ENCODE results near the gene PEX5L. TPM values are rescaled to one million over a fixed set of nuclear protein-coding genes. Genes with fewer than 3 reads are reported as not detected.

PEX5L gene
- total and polyA plus RNA-seq, 2 experiments from 2014 or later, result 6.3 to 7.0 TPM

GRCh38 chr3:179961703-179962078, 75.0 kb downstream of the PEX5L start:
- Mint-ChIP-seq H3K27ac (no peak overlapping the region; the same call in 1 of the 2 replicates), H3K4me3 (no peak overlapping the region), H3K9me3 (no peaks in the 10 kb centered on the region), H3K4me1 (peaks cover 3% of the 10 kb centered on the region; the same call in 2 of the 3 replicates), H3K36me3 (ENCODE audit: low read depth) (no peaks in the 10 kb centered on the region), H3K27me3 (ENCODE audit: insufficient read depth, low read depth, poor library complexity) (peaks cover 3% of the 10 kb centered on the region)
- no peak overlapping the region for H3K4me2 ChIP-seq
- no peaks in the 10 kb centered on the region for H3K27me3 ChIP-seq (ENCODE audit: insufficient read depth)
- H3K79me2 ChIP-seq (replicated peaks; ENCODE audit: insufficient read depth), result no peaks in the 10 kb centered on the region
- H3F3A ChIP-seq (replicated peaks; ENCODE audit: low read depth), result no peaks in the 10 kb centered on the region
- no peak for DNase-seq (ENCODE audit: low spot score)
- no peak overlapping the region for H3K27ac ChIP-seq (ENCODE audit: low read depth)
- no peaks in the 10 kb centered on the region for H3K36me3 ChIP-seq (ENCODE audit: insufficient read depth)
- no peak for ATAC-seq
- H3K4me1 ChIP-seq (ENCODE audit: insufficient read depth), result no peaks in the 10 kb centered on the region; the same call in 1 of the 2 replicates
- H3K9me2 ChIP-seq (ENCODE audit: insufficient read depth), result peaks cover 3% of the 10 kb centered on the region; the same call in 1 of the 2 replicates
- H2AFZ ChIP-seq, result no peak overlapping the region
- H3K4me3 ChIP-seq, result no peak overlapping the region
- TF ChIP-seq JUNB (IDR thresholded peaks at IDR 0.05; ENCODE audit: unreplicated experiment) (no peak), REST (IDR thresholded peaks at IDR 0.05; ENCODE audit: unreplicated experiment) (no peak), EZH2 (IDR thresholded peaks at IDR 0.05; ENCODE audit: low read depth, unreplicated experiment) (no peak), POLR2AphosphoS5 (IDR thresholded peaks at IDR 0.05; ENCODE audit: low read depth) (no peak), ETS1 (IDR thresholded peaks at IDR 0.05) (no peak), STAT1 (IDR thresholded peaks at IDR 0.05; ENCODE audit: unreplicated experiment) (no peak), CREB1 (CRISPR knock-in tag; IDR thresholded peaks at IDR 0.05; ENCODE audit: low read depth) (no peak), ZNF114 (CRISPR knock-in tag; IDR thresholded peaks at IDR 0.05) (no peak), ZNF462 (CRISPR knock-in tag; IDR thresholded peaks at IDR 0.05) (no peak), NANOG (IDR thresholded peaks at IDR 0.05; ENCODE audit: borderline replicate concordance) (no peak), ZNF331 (CRISPR knock-in tag; IDR thresholded peaks at IDR 0.05; ENCODE audit: low read depth) (no peak), CTCF (conservative IDR thresholded peaks at IDR 0.05; ENCODE audit: low read depth in 2 of 2) (no peak), EZH2phosphoT487 (IDR thresholded peaks at IDR 0.05; ENCODE audit: unreplicated experiment) (no peak)
- no peaks in the 10 kb centered on the region for H4K20me1 ChIP-seq (replicated peaks; ENCODE audit: insufficient read depth)
